Neural progenitor cell (in vitro differentiated cells): Measurements from ENCODE around the gene ITGA3. TPM values are rescaled to one million over a fixed set of nuclear protein-coding genes. Genes with fewer than 3 reads are reported as not detected.
A peak's percentile ranks its signal among the peaks of the same experiment; 100 is the strongest.

Experiments used
- DNase-seq: peaks from one replicate; pipeline ENCODE4 v3.0.0-alpha.2; 2016; ENCODE audit warnings: low spot score
- H2AFZ ChIP-seq: fragments of 200-600 bp; sonication (generic); replicated peaks from 2 replicates; pipeline ENCODE4 v1.6.1; 2016; ENCODE audit warnings: antibody characterized with exemption
- H3F3A ChIP-seq: fragments of 200-600 bp; sonication (generic); 2 replicates; pipeline ENCODE4 v1.6.1; 2016; ENCODE audit warnings: antibody characterized with exemption, low read depth
- H3K27ac ChIP-seq: fragments of 200-600 bp; sonication (generic); 2 replicates; pipeline ENCODE4 v1.5.1; 2016; ENCODE audit warnings: mild to moderate bottlenecking
- H3K27me3 ChIP-seq: fragments of 200-600 bp; sonication (generic); 2 replicates; pipeline ENCODE4 v1.6.1; 2016; ENCODE audit warnings: mild to moderate bottlenecking, moderate library complexity
- H3K36me3 ChIP-seq: fragments of 200-600 bp; sonication (generic); 2 replicates; pipeline ENCODE4 v1.5.1; 2016
- H3K4me1 ChIP-seq: fragments of 200-600 bp; sonication (generic); 2 replicates; pipeline ENCODE4 v1.6.1; 2016; ENCODE audit warnings: mixed run types
- H3K4me2 ChIP-seq: fragments of 200-600 bp; sonication (generic); 2 replicates; pipeline ENCODE4 v1.6.1; 2016
- H3K4me3 ChIP-seq: fragments of 200-600 bp; sonication (generic); 2 replicates; pipeline ENCODE4 v1.5.1; 2016
- H3K79me2 ChIP-seq: fragments of 200-600 bp; sonication (generic); 2 replicates; pipeline ENCODE4 v1.6.1; 2016; ENCODE audit warnings: low read depth
- H3K9ac ChIP-seq: fragments of 200-600 bp; sonication (generic); 2 replicates; pipeline ENCODE4 v1.6.1; 2016
- H3K9me3 ChIP-seq: fragments of 200-600 bp; sonication (generic); 2 replicates; pipeline ENCODE4 v1.5.1; 2016; ENCODE audit warnings: low read depth
- H4K20me1 ChIP-seq: fragments of 200-600 bp; sonication (generic); 2 replicates; pipeline ENCODE4 v1.6.1; 2016; ENCODE audit warnings: low read depth
- H3K27ac Mint-ChIP-seq: 3 replicates; pipeline ENCODE4 v1.8.0; 2021; ENCODE audit warnings: mixed read lengths
- H3K27me3 Mint-ChIP-seq: 2 replicates; pipeline ENCODE4 v1.8.0; 2022; ENCODE audit warnings: low read depth, mild to moderate bottlenecking, inconsistent platforms, moderate library complexity, mixed read lengths; ENCODE audit not compliant: insufficient read depth
- H3K36me3 Mint-ChIP-seq: 3 replicates; pipeline ENCODE4 v1.8.0; 2021; ENCODE audit warnings: mixed read lengths
- H3K4me1 Mint-ChIP-seq: 3 replicates; pipeline ENCODE4 v1.8.0; 2021; ENCODE audit warnings: mixed read lengths
- H3K4me3 Mint-ChIP-seq: 3 replicates; pipeline ENCODE4 v1.8.0; 2021; ENCODE audit warnings: mild to moderate bottlenecking, moderate library complexity, mixed read lengths
- H3K9me3 Mint-ChIP-seq: 3 replicates; pipeline ENCODE4 v1.8.0; 2020; ENCODE audit warnings: mixed read lengths
- CTCF ChIP-seq: fragments of 200-600 bp; sonication (generic); IDR thresholded peaks from 2 replicates; pipeline ENCODE4 v1.5.1; 2017; ENCODE audit warnings: antibody characterized with exemption, mild to moderate bottlenecking
- EZH2 ChIP-seq: fragments of 200-600 bp; sonication (generic); IDR thresholded peaks from 2 replicates; pipeline ENCODE4 v1.6.1; 2017; ENCODE audit warnings: antibody characterized with exemption, mild to moderate bottlenecking, moderate library complexity
- EZH2phosphoT487 ChIP-seq: fragments of 200-600 bp; sonication (generic); IDR thresholded peaks from 2 replicates; pipeline ENCODE4 v1.6.1; 2017; ENCODE audit warnings: antibody characterized with exemption
- total RNA-seq: library from RNA; depleted of rRNA; stranded (reverse); fragments of >200 nt; gene quantifications from 2 replicates; pipeline ENCODE4 v1.2.3, GENCODE V29; 2015; ENCODE audit warnings: low replicate concordance

Gene ITGA3
- total RNA-seq, 1 donor from 2014 or later, result 7.7 TPM

GRCh38 chr17:50070908-50071680 lies 15.2 kb downstream of the ITGA3 start:
- no peak overlapping the region for H3K4me3 ChIP-seq
- H3K27me3 ChIP-seq, result no peaks in the 10 kb centered on the region
- no peaks in the 10 kb centered on the region for H3K4me1 ChIP-seq
- TF ChIP-seq EZH2phosphoT487, result no peak
- TF ChIP-seq CTCF, result no peak
- no peak for TF ChIP-seq EZH2
- DNase-seq, result no peak
- H3K79me2 ChIP-seq, result no peaks in the 10 kb centered on the region
- H3K9ac ChIP-seq, result no peak overlapping the region
- Mint-ChIP-seq H3K36me3 (no peaks in the 10 kb centered on the region), H3K4me1 (peaks cover 2% of the 10 kb centered on the region), H3K27me3 (peaks cover 7% of the 10 kb centered on the region), H3K4me3 (peak overlapping the region; percentile 35), H3K27ac (no peak overlapping the region), H3K9me3 (no peaks in the 10 kb centered on the region)
- no peak overlapping the region for H3K27ac ChIP-seq
- no peak overlapping the region for H3K4me2 ChIP-seq
- no peaks in the 10 kb centered on the region for H3F3A ChIP-seq
- H3K36me3 ChIP-seq, result no peaks in the 10 kb centered on the region
- no peak overlapping the region for H2AFZ ChIP-seq
- H3K9me3 ChIP-seq, result no peaks in the 10 kb centered on the region
- H4K20me1 ChIP-seq, result no peaks in the 10 kb centered on the region

- Histone ChIP-seq H3K27ac (no peak overlapping the region), H2AFZ (no peak overlapping the region), H3K79me2 (no peaks in the 10 kb centered on the region), H3K4me2 (no peak overlapping the region), H3F3A (no peaks in the 10 kb centered on the region), H3K9me3 (no peaks in the 10 kb centered on the region), H3K4me3 (no peak overlapping the region), H3K9ac (no peak overlapping the region), H3K4me1 (no peaks in the 10 kb centered on the region), H4K20me1 (no peaks in the 10 kb centered on the region), H3K36me3 (no peaks in the 10 kb centered on the region), H3K27me3 (no peaks in the 10 kb centered on the region)
- Mint-ChIP-seq H3K4me1 (peaks cover 2% of the 10 kb centered on the region), H3K36me3 (no peaks in the 10 kb centered on the region), H3K27me3 (peaks cover 7% of the 10 kb centered on the region), H3K4me3 (peak overlapping the region; percentile 35), H3K27ac (no peak overlapping the region), H3K9me3 (no peaks in the 10 kb centered on the region)
- TF ChIP-seq EZH2, result no peak
- TF ChIP-seq EZH2phosphoT487, result no peak
- no peak for TF ChIP-seq CTCF
- no peak for DNase-seq
These were observed 15.8 kb downstream of the ITGA3 start for GRCh38 chr17:50071692-50072091.

- no peak overlapping the region for H2AFZ ChIP-seq
- no peak overlapping the region for H3K4me3 ChIP-seq
- no peaks in the 10 kb centered on the region for H3K27me3 ChIP-seq
- H3K36me3 Mint-ChIP-seq, result no peaks in the 10 kb centered on the region
- no peak overlapping the region for H3K27ac ChIP-seq
- no peak overlapping the region for H3K9ac ChIP-seq
- H3K4me3 Mint-ChIP-seq, result no peak overlapping the region
- no peak overlapping the region for H3K4me2 ChIP-seq
- H3F3A ChIP-seq, result no peaks in the 10 kb centered on the region
- no peaks in the 10 kb centered on the region for H3K4me1 ChIP-seq
- no peaks in the 10 kb centered on the region for H3K9me3 Mint-ChIP-seq
- peaks cover 2% of the 10 kb centered on the region for H3K4me1 Mint-ChIP-seq
- H3K79me2 ChIP-seq, result no peaks in the 10 kb centered on the region
- no peaks in the 10 kb centered on the region for H4K20me1 ChIP-seq
- peaks cover 7% of the 10 kb centered on the region for H3K27me3 Mint-ChIP-seq
- TF ChIP-seq CTCF (no peak), EZH2phosphoT487 (no peak), EZH2 (no peak)
- H3K27ac Mint-ChIP-seq, result no peak overlapping the region
- no peak for DNase-seq
- no peaks in the 10 kb centered on the region for H3K9me3 ChIP-seq
- H3K36me3 ChIP-seq, result no peaks in the 10 kb centered on the region
These were observed 16.2 kb downstream of the ITGA3 start for GRCh38 chr17:50072130-50072529.
